ENCODE data around the gene RPS3. TPM values are rescaled to one million over a fixed set of nuclear protein-coding genes. Genes with fewer than 3 reads are reported as not detected.
"Not testable (repeated sequence)": the region's sequence is repeated elsewhere in the genome, so short reads cannot be mapped to it uniquely, and the experiment has no call there.

RPS3 gene
- total RNA-seq, 1 experiment from 2014 or later: 3,444 TPM

DNA sequence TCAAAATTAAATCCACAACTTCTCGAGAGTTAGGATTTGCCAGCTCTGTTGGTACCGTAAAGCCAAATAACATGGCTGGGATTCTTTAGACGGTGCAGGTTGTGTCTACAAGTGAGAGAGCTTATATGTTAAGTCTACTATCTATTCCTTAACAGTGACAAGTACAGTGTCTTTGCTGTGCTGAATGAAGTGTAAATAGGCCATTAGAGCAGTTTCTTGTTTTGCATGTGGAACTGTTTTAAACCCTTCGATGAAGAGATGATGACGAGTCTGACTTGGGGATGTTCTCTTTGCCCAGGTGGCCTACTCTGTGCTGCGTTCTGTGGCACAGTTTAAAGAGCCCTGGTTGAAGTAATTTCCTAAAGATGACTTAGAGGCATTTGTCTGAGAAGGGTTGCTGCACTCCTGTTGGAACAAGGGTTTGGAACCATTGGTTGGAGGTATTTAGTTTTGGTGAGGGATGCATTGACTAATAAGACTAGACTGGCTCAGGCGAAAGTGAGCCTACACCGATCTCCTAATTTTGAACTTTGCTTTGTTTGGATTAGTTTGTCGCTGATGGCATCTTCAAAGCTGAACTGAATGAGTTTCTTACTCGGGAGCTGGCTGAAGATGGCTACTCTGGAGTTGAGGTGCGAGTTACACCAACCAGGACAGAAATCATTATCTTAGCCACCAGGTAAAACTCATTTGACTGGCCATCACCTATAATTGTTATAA, 988 bp downstream of the RPS3 start:
- Histone ChIP-seq H3K27me3 (no peaks in the 10 kb centered on the region), H3K4me3 (peak overlapping the region; percentile 82), H3K36me3 (peaks cover 58% of the 10 kb centered on the region), H3K9me3 (no peaks in the 10 kb centered on the region)
- DNase-seq: no peak

DNA sequence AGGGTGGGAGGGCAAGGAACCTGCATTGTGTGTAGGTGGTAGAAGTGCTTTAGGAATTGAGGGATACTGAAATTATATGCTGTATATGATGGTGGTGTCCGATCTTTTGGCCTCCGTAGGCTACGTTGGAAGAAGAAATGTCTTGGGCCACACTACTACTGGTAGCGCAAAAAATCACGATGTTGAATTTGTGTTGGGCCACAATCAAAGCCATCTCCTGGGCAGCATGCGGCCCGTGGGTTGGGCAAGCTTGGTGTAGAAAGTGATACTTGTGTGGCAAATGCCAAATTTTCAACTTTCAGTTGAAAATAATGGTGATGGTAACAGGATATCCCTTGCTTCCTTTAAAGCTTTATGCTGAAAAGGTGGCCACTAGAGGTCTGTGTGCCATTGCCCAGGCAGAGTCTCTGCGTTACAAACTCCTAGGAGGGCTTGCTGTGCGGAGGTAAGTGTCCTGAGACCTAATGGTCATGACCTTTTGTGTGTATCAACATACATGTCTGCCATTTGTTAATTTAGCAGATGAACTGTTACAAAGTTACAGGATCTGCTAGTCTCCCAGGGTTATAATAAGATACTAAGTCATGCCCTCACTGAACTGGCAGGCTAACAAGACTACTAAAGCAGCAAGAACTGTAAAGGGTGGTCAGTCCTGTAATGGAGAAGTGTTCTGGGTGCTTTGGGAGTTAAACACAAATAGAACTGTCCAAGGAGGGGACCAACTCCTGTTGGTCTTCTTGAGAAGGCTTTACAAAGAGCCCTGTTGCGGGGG, 2.9 kb downstream of the RPS3 start:
- H3K27me3 ChIP-seq: no peaks in the 10 kb centered on the region
- H3K36me3 ChIP-seq: peaks cover 77% of the 10 kb centered on the region
- DNase-seq: no peak
- no peaks in the 10 kb centered on the region for H3K9me3 ChIP-seq
- peak overlapping the region; percentile 82 for H3K4me3 ChIP-seq

DNA sequence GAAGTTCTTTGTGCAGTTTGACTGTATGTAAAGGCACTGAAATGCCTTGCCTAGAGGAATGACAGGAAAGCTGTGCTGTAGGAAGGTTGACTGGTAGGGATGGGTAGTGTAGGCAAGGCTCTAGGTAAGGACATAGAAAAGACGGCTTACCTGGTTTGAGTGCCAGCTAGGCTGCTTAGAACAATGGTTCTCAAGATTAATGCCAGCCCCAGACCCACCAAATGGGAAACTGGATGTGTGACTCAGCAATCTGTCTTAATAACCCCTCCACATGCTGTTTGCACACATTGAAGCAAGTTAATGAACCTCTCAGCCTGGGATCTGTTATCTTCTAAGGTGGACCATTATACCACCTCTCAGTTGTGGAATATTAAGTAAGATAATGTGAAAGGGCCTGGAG, 3.7 kb downstream of the RPS3 start:
- Histone ChIP-seq H3K9me3 (no peaks in the 10 kb centered on the region), H3K4me3 (peak overlapping the region; percentile 82), H3K27me3 (no peaks in the 10 kb centered on the region), H3K36me3 (peaks cover 85% of the 10 kb centered on the region)
- no peak for DNase-seq

DNA sequence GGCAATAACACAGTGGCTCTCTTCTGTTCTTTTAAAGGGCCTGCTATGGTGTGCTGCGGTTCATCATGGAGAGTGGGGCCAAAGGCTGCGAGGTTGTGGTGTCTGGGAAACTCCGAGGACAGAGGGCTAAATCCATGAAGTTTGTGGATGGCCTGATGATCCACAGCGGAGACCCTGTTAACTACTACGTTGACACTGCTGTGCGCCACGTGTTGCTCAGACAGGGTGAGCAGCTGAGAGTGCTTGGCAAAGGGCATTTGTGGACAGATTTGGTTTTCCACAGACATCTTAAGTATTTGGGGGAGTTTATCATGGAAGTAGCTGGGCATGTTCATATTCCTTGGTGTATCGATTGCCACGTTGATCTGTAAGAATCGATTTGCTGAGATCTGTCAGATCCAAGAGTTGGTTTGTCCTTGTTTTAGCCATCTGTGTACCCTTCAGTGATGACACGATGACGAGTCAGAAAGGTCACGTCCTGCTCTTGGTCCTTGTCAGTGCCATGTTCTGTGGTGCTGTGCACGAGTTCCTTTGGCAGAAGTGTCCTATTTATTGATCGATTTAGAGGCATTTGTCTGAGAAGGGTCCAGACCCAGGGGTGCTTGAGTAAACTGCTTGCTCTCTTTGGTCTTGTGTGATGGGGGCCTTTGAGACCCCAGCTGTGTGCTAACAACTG, 4.8 kb downstream of the RPS3 start:
- no peaks in the 10 kb centered on the region for H3K9me3 ChIP-seq
- no peak for DNase-seq
- H3K27me3 ChIP-seq: no peaks in the 10 kb centered on the region
- no peak overlapping the region for H3K4me3 ChIP-seq
- peaks cover 94% of the 10 kb centered on the region for H3K36me3 ChIP-seq

DNA sequence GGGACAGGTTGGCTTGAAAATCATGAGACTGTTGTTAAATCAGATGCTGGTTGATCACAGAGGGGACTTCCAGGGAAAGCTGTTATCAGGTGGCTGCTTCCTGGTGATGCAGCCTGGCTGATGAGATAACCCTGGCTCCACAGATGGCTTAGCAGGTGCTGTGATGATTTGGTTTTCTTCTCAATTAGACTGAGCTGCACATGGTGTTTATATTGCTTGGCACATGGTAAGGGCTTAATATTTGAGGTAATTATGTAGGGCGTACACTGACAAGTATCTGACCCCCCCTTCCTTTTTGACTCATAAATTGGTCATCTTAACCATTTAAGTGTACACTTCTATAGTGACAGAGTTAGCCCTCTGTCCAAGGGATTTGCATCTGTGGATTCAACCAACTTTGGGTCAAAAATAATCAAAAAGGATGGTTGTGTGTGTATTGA, 7.0 kb downstream of the RPS3 start:
- no peak for DNase-seq
- Histone ChIP-seq H3K36me3 (peaks cover 78% of the 10 kb centered on the region), H3K4me3 (no peak overlapping the region), H3K27me3 (no peaks in the 10 kb centered on the region), H3K9me3 (no peaks in the 10 kb centered on the region)

DNA sequence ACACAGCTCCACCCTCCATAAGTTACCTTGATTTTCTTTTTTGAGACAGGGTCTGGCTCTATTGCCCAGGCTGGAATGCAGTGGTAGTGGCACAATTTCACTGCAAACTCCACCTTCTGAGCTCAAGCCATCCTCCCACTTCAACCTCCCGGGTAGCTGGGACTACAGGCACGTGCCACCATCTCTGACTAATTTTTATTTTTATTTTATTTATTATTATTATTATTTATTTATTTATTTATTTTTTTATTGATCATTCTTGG, 9.6 kb downstream of the RPS3 start:
- H3K36me3 ChIP-seq: peaks cover 68% of the 10 kb centered on the region
- no peaks in the 10 kb centered on the region for H3K27me3 ChIP-seq
- no peak overlapping the region for H3K4me3 ChIP-seq
- no peak for DNase-seq
- no peaks in the 10 kb centered on the region for H3K9me3 ChIP-seq

DNA sequence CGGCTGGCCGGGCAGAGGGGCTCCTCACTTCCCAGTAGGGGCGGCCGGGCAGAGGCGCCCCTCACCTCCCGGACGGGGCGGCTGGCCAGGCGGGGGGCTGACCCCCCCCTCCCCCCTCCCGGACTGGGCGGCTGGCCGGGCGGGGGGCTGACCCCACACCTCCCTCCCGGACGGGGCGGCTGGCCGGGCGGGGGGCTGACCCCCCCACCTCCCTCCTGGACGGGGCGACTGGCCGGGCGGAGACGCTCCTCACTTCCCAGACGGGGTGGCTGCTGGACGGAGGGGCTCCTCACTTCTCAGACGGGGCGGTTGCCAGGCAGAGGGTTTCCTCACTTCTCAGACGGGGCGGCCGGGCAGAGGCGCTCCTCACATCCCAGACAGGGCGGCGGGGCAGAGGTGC, 10.7 kb downstream of the RPS3 start:
- not testable (repeated sequence) for H3K9me3 ChIP-seq, DNase-seq, H3K27me3 ChIP-seq, H3K4me3 ChIP-seq
- peaks cover 66% of the 10 kb centered on the region for H3K36me3 ChIP-seq

DNA sequence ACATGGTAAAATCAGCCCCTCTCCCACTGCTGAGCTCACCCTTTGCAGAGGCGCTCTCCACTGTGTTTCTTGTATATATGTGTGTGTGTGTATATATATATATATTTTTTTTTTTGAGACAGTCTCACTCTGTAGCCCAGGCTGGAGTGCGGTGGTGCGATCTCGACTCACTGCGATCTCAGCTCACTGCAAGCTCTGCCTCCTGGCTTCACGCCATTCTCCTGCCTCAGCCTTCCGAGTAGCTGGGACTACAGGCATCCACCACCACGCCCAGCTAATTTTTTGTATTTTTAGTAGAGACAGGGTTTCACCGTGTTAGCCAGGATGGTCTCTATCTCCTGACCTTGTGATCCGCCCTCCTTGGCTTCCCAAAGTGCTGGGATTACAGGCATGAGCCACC, 13.8 kb downstream of the RPS3 start:
- DNase-seq: peak; percentile 39
- not testable (repeated sequence) for H3K27me3 ChIP-seq, H3K4me3 ChIP-seq, H3K9me3 ChIP-seq
- peaks cover 44% of the 10 kb centered on the region for H3K36me3 ChIP-seq

DNA sequence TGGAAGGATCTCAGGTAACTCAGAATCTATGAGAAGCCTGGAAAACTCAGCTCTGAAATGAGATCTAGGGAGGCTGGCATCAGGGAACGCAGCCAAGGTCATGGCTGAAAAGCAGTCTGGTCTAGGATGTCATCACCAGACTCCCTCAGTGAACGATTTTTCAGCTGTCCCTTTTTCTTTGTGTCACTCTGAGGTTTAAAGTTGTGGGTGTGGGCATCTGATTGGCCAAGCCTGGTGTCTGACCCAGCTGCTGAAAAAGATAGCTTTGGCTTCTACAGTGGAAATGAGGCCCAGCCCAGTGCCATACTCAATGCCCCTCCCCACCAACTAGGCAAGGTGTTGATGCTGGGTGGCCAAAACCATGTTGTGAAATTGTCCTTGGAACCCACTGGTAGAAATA, 14.5 kb downstream of the RPS3 start:
- Histone ChIP-seq H3K27me3 (no peaks in the 10 kb centered on the region), H3K36me3 (peaks cover 36% of the 10 kb centered on the region), H3K4me3 (no peak overlapping the region), H3K9me3 (no peaks in the 10 kb centered on the region)
- DNase-seq: no peak

DNA sequence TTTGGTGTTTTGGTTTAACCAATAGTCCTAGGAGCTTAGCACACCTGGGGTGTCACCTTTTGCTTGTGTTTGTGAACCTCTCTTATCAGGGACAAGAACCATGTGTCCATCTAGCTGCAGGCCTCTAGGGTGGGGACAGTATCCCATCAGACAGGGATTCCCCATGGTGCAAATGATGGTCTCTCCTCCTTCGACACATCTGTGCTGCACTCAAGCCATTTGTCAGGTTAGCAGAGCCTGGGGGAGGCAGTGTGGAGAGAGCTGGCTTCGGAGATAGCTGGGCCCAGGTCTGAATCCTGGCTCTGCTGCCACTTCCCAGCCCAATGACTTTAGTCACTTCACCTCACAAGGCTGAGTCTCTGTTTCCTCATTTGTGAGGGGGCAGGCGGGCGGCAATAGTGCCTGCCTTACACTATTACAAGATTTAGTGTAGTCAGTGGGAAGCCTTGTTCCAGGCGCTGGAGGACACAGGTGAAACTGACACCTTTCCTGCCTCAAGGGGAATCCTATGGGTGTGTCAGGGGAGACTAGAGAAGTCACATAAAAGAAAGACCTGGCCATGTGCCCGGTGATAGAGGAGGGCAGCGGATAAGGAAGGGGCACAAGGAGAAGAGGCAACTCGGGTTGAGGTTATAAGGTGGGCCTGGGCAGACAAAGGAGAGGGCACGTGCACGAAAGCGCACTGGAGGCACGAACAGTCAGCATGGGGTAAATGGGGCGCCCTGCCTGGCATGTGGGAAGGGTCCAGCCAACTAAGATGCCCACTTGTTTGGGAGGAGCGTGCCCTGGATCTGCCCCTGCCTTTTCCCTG, 21.1 kb downstream of the RPS3 start:
- Histone ChIP-seq H3K36me3 (peaks cover 24% of the 10 kb centered on the region), H3K9me3 (no peaks in the 10 kb centered on the region), H3K4me3 (no peak overlapping the region), H3K27me3 (no peaks in the 10 kb centered on the region)
- DNase-seq: no peak

DNA sequence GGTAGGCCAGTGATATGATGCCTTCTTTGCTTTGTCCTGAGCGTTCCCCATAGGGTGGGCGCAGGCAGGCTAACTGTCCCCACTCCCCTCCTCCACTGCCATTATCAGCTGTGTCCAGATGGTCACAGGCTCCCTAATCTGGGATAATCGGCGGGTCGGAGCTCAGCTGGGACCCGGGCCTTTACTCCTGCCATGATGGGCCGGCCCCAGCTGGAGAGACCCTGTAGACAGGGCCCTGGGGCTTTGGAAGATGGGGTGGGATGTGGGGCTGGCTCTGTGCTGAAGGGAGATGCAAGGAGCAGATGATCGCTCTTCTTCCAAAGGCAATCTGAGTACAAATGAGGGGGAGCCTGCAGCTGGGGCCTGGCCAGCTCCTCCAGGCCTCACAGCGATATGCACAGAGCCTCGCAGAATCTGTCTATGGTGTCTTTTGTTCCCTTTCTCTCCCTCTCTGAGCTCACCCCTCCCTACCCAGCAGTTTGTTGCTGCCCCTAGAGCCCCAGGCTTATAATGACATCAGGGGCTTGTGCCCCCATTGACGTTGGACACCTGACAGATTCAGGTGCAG, 21.8 kb downstream of the RPS3 start:
- no peaks in the 10 kb centered on the region for H3K9me3 ChIP-seq
- DNase-seq: no peak
- peaks cover 24% of the 10 kb centered on the region for H3K36me3 ChIP-seq
- no peak overlapping the region for H3K4me3 ChIP-seq
- no peaks in the 10 kb centered on the region for H3K27me3 ChIP-seq

DNA sequence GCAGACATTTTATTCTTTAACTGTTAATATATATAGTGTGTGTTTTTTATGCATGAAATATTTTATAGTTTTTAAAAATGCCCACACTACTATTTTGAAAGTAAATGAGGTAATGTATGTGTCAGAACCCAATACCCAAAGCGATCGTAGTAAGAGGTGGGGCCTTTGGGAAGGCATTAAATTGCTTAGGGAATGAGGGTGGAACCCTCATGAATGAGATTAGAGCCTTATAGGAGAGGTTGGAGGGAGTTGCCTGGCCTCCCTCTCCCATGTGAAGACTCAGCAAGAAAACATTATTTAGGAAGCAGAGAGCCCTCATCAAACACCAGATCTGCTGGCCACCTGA, 22.6 kb downstream of the RPS3 start:
- no peaks in the 10 kb centered on the region for H3K27me3 ChIP-seq
- no peak overlapping the region for H3K4me3 ChIP-seq
- no peak for DNase-seq
- H3K9me3 ChIP-seq: no peaks in the 10 kb centered on the region
- peaks cover 20% of the 10 kb centered on the region for H3K36me3 ChIP-seq

DNA sequence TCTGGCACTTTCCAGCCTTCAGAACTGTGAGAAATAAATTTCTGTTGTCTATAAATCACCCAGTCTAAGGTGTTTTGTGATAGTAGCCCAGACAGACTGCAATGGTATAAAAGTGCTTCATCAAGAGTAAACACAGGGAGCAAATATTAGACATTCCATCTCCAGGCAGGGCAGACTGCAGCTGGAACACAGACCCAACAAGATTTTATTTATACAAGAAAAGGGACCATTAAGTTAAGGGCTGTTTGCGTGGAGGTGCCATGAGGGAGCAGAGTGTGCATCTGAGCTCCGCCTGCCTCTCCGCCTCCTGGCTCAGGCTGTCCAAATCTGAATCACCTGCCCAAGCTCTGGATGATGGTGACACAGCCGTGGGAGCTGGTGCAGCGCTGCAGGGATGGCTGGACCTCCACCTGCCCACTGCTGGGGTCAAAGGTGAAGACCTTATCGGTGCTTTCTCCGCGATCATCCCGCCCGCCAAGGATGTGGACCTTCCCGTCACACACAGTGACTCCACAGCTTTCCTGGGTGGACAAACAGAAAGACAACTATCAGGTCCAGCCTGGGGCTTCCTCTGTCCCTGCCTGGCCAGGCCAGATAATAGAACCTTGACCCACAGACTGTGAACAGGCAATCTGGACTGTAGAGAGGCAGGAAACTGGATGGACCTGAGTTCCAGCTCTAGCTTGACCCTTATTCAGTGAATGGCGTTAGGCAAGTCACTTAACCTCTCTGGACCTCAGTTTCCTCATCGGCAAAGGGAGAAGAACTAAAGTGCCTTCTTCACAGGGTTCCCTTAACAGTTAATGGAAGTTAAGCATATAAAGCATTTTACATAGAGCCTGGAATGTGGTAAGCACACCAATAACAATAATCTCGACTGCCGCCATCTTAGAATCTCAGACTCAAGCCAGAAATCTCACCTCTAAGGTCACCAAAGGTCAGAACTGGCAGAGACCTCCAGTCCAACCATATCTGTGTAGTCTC, 23.2 kb downstream of the RPS3 start:
- Histone ChIP-seq H3K36me3 (peaks cover 17% of the 10 kb centered on the region), H3K27me3 (no peaks in the 10 kb centered on the region), H3K9me3 (no peaks in the 10 kb centered on the region), H3K4me3 (no peak overlapping the region)
- no peak for DNase-seq

DNA sequence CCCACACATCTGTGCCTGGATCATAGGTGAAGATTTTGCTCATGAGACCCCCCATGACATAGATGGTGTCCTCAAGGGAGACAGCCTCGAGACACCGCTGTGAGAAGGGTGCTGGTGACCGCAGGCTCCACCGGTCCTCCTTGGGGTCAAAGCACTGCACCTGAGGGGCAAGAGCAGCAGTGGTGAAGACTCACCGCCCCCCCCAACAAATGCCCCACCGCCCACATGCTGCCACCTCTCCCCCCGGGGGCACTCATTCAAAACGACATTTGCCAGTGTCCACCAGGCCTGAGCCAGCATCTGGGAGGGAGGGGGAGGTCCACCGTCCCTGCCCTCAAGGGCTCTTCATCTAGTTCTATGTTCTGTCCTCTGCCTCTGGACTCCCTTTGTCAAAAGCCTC, 24.4 kb downstream of the RPS3 start:
- H3K27me3 ChIP-seq: no peaks in the 10 kb centered on the region
- DNase-seq: no peak

DNA sequence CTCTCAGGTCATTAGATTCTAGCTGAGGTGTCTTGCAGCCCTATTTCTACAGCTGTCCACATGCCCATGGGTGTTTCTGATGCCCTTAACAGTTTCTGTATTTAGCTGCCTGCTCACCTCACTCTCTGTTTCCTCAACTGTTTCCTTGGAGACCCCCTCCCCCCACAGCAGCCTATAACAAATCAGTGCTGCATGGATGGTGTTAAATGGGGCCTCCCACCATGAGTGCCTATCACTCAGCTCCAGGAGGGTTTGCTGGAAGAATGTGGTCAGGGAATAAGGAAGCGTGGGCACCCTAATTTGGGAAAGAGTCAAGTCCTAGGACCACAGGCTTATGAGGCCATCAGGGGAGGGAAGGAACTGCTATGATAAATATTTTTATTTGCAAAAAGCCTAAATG, 25.1 kb downstream of the RPS3 start:
- DNase-seq: no peak

More for the DNA sequence above, 24.4 kb downstream of the RPS3 start:
- Histone ChIP-seq H3K36me3 (peaks cover 17% of the 10 kb centered on the region), H3K9me3 (no peaks in the 10 kb centered on the region), H3K4me3 (no peak overlapping the region)

DNA sequence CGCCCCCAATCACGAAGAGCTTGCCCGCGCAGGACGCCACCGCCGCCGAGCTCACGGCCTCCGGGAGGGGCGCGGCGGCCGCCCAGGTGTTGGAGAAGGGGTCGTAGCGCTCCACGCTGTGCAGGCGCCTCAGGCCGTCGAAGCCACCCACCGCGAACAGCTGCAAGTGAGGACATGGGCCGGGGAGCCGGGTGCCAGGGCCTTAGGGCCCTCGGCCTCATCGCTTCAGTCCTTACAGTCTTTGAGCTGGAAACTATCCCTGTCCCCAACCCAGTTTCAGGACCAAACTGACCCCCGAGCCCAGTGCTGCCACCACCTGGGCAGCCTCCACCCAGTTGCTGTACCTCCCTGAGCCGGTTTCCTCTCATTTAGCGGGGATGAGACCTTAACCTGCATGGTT, 26.1 kb downstream of the RPS3 start:
- H3K9me3 ChIP-seq: no peaks in the 10 kb centered on the region
- H3K36me3 ChIP-seq: peaks cover 8% of the 10 kb centered on the region
- H3K27me3 ChIP-seq: peaks cover under 1% of the 10 kb centered on the region; the same call in 1 of the 2 replicates
- no peak for DNase-seq
- no peak overlapping the region for H3K4me3 ChIP-seq

More for the DNA sequence above, 25.1 kb downstream of the RPS3 start:
- Histone ChIP-seq H3K4me3 (no peak overlapping the region), H3K27me3 (no peaks in the 10 kb centered on the region), H3K9me3 (no peaks in the 10 kb centered on the region), H3K36me3 (peaks cover 17% of the 10 kb centered on the region)

Measured in MG63 (cell line).